NCI-H460 (cell line): ENCODE results near the gene GABRD. TPM values are rescaled to one million over a fixed set of nuclear protein-coding genes. Genes with fewer than 3 reads are reported as not detected.

Experiments
- DNase-seq: peaks from one replicate; pipeline ENCODE4 v3.0.0-alpha.2; 2016; ENCODE audit warnings: low read depth; ENCODE audit errors: extremely low read depth
- total RNA-seq: library from RNA; depleted of rRNA; stranded (reverse); fragments of >200 nt; shearing (Covaris generic); gene quantifications from 2 replicates; pipeline ENCODE4 v1.2.3, GENCODE V29; 2014; rRNA removed

GABRD gene
- total RNA-seq, 1 experiment from 2014 or later: not detected

- DNase-seq: no peak
Observed at GRCh38 chr1:2072109-2072806, 53.1 kb downstream of the GABRD start.

DNA sequence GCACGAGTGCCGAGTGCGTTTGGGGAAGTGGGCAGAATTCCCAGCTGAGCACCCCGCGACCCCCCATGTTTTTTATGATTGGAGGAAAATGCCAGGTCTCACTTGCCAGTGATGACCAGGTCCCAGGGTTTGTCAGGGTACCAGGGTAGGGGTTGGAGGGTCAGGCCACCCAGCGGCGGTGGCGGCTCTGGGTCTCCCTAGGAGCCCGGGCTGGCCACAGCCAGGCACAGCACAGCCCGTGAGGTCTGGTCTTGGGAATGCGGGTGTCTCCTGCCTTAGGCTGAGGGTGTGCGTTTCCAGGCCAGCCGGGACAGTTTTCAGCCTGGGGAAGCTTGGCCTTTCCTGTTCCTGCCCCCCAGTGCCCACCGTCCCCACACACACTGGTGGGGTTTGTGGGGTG is 53.7 kb downstream of the GABRD start:
- DNase-seq: no peak

GRCh38 chr1:2073382-2074230 is 54.5 kb downstream of the GABRD start:
- DNase-seq: no peak

- DNase-seq: no peak
Observed at GRCh38 chr1:2074396-2074795, 55.3 kb downstream of the GABRD start.

DNA sequence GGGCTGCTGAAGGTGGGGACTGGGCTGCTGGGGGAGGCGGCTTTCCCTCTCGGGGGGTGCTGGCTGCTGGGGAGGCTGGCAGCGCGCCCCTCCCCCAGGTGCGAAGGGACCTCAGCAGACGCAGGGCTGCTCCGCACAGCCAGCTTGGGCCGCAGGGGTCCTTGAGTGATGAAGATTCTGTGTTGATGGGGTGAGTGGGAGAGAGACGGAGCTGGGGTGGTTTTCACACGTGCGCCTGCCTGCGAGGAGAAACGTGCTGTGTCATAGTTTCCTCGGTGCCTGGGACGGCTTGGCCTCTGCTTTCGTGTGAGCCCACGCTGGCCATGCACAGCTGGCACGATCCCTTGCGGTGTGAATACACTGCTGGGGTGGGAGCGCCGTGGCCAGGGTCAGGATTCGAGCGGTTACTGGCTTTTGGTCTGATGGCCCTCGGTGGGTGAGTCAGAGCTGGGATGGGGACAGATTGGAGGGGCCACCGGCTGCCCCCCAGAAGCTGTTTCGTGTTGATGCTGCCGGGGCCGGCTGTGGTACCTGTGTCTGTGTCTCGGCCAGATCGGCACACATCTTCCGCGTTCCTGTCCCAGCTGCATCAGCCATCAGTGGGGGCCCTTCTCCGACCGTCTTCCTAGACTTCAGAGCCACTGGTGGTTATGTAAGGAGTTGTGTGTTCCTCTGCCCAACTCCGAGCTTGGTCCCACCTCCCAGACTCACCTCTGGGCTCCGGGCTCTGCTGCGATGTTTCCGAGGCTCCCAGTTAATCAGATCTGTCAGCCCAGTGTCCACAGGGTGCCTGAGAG is 56.0 kb downstream of the GABRD start:
- DNase-seq: no peak

DNA sequence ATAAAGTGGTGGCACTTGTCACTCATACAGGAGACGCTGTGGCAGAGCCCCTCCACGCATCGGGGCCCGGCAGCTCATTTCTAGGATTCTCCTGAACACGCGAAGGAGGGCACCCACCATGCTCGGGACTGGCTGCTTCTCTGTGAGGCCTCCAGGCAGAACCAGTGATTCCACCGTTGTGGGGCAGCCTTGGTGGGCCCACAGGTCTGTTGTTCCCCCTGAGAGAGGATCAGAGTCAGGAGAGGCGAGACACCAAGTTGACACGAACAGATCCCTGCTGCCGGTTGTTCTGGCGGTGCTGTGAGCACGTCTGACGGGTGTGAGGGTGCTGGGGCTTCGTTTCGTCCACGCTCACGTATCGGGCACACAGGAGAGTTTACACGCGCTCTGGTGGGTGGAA is 57.7 kb downstream of the GABRD start:
- DNase-seq: no peak

DNA sequence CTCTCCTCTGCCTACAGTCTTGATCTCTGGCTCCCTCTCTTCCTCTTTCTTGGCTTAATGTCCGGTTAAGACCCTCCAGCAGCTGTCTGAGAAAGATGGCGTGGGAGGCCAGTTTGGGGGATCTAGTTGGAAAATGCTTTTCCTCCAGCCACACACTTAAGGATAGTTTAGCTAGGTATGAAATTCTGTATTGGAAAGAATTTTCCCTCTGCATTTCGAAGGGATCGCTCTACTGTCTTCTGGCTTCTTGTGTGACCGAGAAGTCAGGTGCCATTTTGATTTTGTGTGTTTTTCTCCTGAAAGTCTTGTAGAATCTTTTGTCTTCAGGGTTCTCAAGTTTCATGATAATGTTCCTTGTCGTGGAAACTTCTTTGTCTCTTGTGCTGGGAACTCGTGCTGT is 59.0 kb downstream of the GABRD start:
- DNase-seq: no peak

- DNase-seq: no peak
Observed at GRCh38 chr1:2079396-2080085, 60.4 kb downstream of the GABRD start.

GRCh38 chr1:2080140-2080539 is 61.0 kb downstream of the GABRD start:
- no peak for DNase-seq

Other genes starting within 250 kb of the GABRD start
- gene NADK, start 240.9 kb upstream of the GABRD start, total RNA-seq: 41.3 and 48.5 TPM in 2 replicates
- 87.5 and 89.2 TPM in 2 replicates for gene GNB1, start 128.3 kb upstream of the GABRD start, total RNA-seq
- 0.12 and 0.77 TPM in 2 replicates for gene CALML6, start 104.1 kb upstream of the GABRD start, total RNA-seq
- gene TMEM52, start 100.1 kb upstream of the GABRD start, total RNA-seq: 2.8 and 3.6 TPM in 2 replicates
- gene CFAP74, start 15.6 kb upstream of the GABRD start, total RNA-seq: not detected in 2 replicates
- gene PRKCZ, start 31.1 kb downstream of the GABRD start, total RNA-seq: 4.2 and 5.4 TPM in 2 replicates
- gene FAAP20, start 175.4 kb downstream of the GABRD start, total RNA-seq: 29.1 and 39.3 TPM in 2 replicates
- 5.6 and 9.1 TPM in 2 replicates for gene SKI, start 209.0 kb downstream of the GABRD start, total RNA-seq